NB4 (cell line): ENCODE measurements around the gene OTOS.

ENCODE experiments used
- CTCF ChIP-seq: IDR thresholded peaks from one replicate; pipeline ENCODE4 v1.5.1; 2012; ENCODE audit warnings: low read depth, low read length
- MYC ChIP-seq: IDR thresholded peaks from 2 replicates; pipeline ENCODE4 v1.6.1; 2011; ENCODE audit warnings: low read depth, low read length
- POLR2A ChIP-seq: IDR thresholded peaks from 2 replicates; pipeline ENCODE4 v1.6.1; 2011; ENCODE audit warnings: mild to moderate bottlenecking; ENCODE audit not compliant: insufficient read length; ENCODE audit errors: extremely low read depth

- TF ChIP-seq POLR2A (no peak), CTCF (no peak), MYC (no peak)
Observed at GRCh38 chr2:240129731-240130392, 10.6 kb downstream of the OTOS start.
